Liver (tissue), 9 donors: ENCODE data around the gene PTCH2. TPM values are rescaled to one million over a fixed set of nuclear protein-coding genes. Genes with fewer than 3 reads are reported as not detected.

ENCODE experiments used
- DNase-seq: peaks from one replicate; pipeline ENCODE4 v3.0.0-alpha.2; 2017; ENCODE audit warnings: low spot score
- H3K27ac ChIP-seq, 2 donors: one replicate each; pipeline ENCODE4 v1.7.0; 2013; ENCODE audit warnings: inconsistent platforms in 2 of 2, low read length in 2 of 2, control low read depth in 1 of 2, low read depth in 1 of 2, mild to moderate bottlenecking in 1 of 2
- H3K27me3 ChIP-seq, 4 donors: one replicate each; pipeline versions ENCODE4 v1.6.1 to v1.7.0; 2013; ENCODE audit warnings: low read length in 3 of 4, inconsistent platforms in 1 of 4, mild to moderate bottlenecking in 1 of 4, moderate library complexity in 1 of 4; ENCODE audit not compliant: control insufficient read depth in 4 of 4, insufficient read depth in 4 of 4
- H3K36me3 ChIP-seq, 4 donors: one replicate each; pipeline versions ENCODE4 v1.6.1 to v1.7.0; 2013; ENCODE audit warnings: low read length in 3 of 4, mild to moderate bottlenecking in 3 of 4, low read depth in 1 of 4, moderate library complexity in 1 of 4; ENCODE audit not compliant: control insufficient read depth in 4 of 4, insufficient read depth in 3 of 4
- H3K4me1 ChIP-seq, 4 donors: one replicate each; pipeline versions ENCODE4 v1.6.1 to v1.7.0; 2013; ENCODE audit warnings: low read length in 3 of 4, mild to moderate bottlenecking in 3 of 4, moderate library complexity in 1 of 4; ENCODE audit not compliant: control insufficient read depth in 4 of 4, insufficient read depth in 4 of 4
- H3K4me3 ChIP-seq, 3 donors: one replicate each; pipeline versions ENCODE4 v1.6.1 to v1.7.0; 2013; ENCODE audit warnings: low read length in 3 of 3, control low read depth in 1 of 3, low read depth in 1 of 3, mild to moderate bottlenecking in 1 of 3
- H3K9ac ChIP-seq, 2 donors: one replicate each; pipeline ENCODE4 v1.7.0; 2013; ENCODE audit warnings: low read length in 2 of 2, mild to moderate bottlenecking in 2 of 2, moderate library complexity in 2 of 2, control low read depth in 1 of 2, low read depth in 1 of 2
- H3K9me3 ChIP-seq, 4 donors: one replicate each; pipeline versions ENCODE4 v1.6.1 to v1.7.0; 2013; ENCODE audit warnings: low read length in 3 of 4; ENCODE audit not compliant: control insufficient read depth in 4 of 4
- EGR1 ChIP-seq, 2 donors: IDR thresholded peaks; 2 replicates each; pipeline ENCODE4 v1.6.1; 2016 to 2018; ENCODE audit warnings: antibody characterized with exemption in 2 of 2, low read depth in 2 of 2
- FOXA1 ChIP-seq: IDR thresholded peaks from 2 replicates; pipeline ENCODE4 v1.6.1; 2016; ENCODE audit warnings: antibody characterized with exemption
- FOXA2 ChIP-seq: IDR thresholded peaks from 2 replicates; pipeline ENCODE4 v1.6.1; 2016; ENCODE audit warnings: antibody characterized with exemption
- GABPA ChIP-seq, 2 donors: IDR thresholded peaks in 1 of 2; conservative IDR thresholded peaks in 1 of 2; 2 replicates each; pipeline ENCODE4 v1.6.1; 2016; ENCODE audit warnings: antibody characterized with exemption in 2 of 2, mild to moderate bottlenecking in 1 of 2, moderate library complexity in 1 of 2
- HNF4A ChIP-seq, 2 donors: conservative IDR thresholded peaks; 2 replicates each; pipeline ENCODE4 v1.6.1; 2016; ENCODE audit warnings: antibody characterized with exemption in 2 of 2, mild to moderate bottlenecking in 2 of 2
- HNF4G ChIP-seq: IDR thresholded peaks from 2 replicates; pipeline ENCODE4 v1.6.1; 2016; ENCODE audit warnings: antibody characterized with exemption
- JUND ChIP-seq, 2 donors: IDR thresholded peaks; 2 replicates each; pipeline ENCODE4 v1.6.1; 2016; ENCODE audit warnings: antibody characterized with exemption in 2 of 2
- NR2F2 ChIP-seq: IDR thresholded peaks from 2 replicates; pipeline ENCODE4 v1.6.1; 2016; ENCODE audit warnings: antibody characterized with exemption
- RAD21 ChIP-seq, 2 donors: IDR thresholded peaks; 2 replicates each; pipeline ENCODE4 v1.6.1; 2016; ENCODE audit warnings: antibody characterized with exemption in 2 of 2, mild to moderate bottlenecking in 2 of 2
- RXRA ChIP-seq, 2 donors: IDR thresholded peaks; 2 replicates each; pipeline ENCODE4 v1.6.1; 2017 to 2018; ENCODE audit warnings: antibody characterized with exemption in 2 of 2, mild to moderate bottlenecking in 1 of 2
- SP1 ChIP-seq: IDR thresholded peaks from 2 replicates; pipeline ENCODE4 v1.6.1; 2018; ENCODE audit warnings: antibody characterized with exemption, mild to moderate bottlenecking
- TAF1 ChIP-seq: conservative IDR thresholded peaks from 2 replicates; pipeline ENCODE4 v1.6.1; 2016; ENCODE audit warnings: antibody characterized with exemption, mild to moderate bottlenecking
- YY1 ChIP-seq: IDR thresholded peaks from 2 replicates; pipeline ENCODE4 v1.6.1; 2016; ENCODE audit warnings: antibody characterized with exemption, mild to moderate bottlenecking
- WGBS: extraction: QIAGEN DNeasy Blood & Tissue Kit; methylation state at CpG from one replicate; pipeline ENCODE4 v1.1.7; 2013; 5-methylcytosine and 5-hydroxymethylcytosine counted together
- polyA plus RNA-seq, 2 donors: library from polyadenylated mRNA; stranded (reverse) in 1 of 2; unstranded in 1 of 2; fragments of 200-250 nt in 1 of 2; fragments of >200 nt in 1 of 2; fragmentation: Nextera tagmentation in 1 of 2; extraction: Ambion mirVana in 1 of 2; gene quantifications; one replicate each; pipeline versions ENCODE4 v1.2.1 to v1.2.3, GENCODE V29; 2013 to 2015
- total RNA-seq, 2 donors: library from RNA; depleted of rRNA; stranded (reverse); fragments of >200 nt; gene quantifications; one replicate each; pipeline ENCODE4 v1.2.3, GENCODE V29; 2014
- TF ChIP-seq, protein P1 (sequence below): IDR thresholded peaks from 2 replicates; pipeline ENCODE4 v1.6.1; 2016; ENCODE audit warnings: antibody characterized with exemption
- TF ChIP-seq, protein P2 (sequence below): IDR thresholded peaks from 2 replicates; pipeline ENCODE4 v1.6.1; 2016; ENCODE audit warnings: antibody characterized with exemption, mild to moderate bottlenecking
- TF ChIP-seq, protein P3 (sequence below): IDR thresholded peaks from 2 replicates; pipeline ENCODE4 v1.6.1; 2016; ENCODE audit warnings: antibody characterized with exemption
- TF ChIP-seq, protein P4 (sequence below): IDR thresholded peaks from 2 replicates; pipeline ENCODE4 v1.6.1; 2016; ENCODE audit warnings: antibody characterized with exemption
- donor health status: healthy.
- donor health status: healthy.
- donor health status: healthy.
- donor health status: healthy.
- donor health status: healthy.

The PTCH2 gene
- total and polyA plus RNA-seq, 4 donors, result 0.14 to 0.24 (median 0.16) TPM

DNA sequence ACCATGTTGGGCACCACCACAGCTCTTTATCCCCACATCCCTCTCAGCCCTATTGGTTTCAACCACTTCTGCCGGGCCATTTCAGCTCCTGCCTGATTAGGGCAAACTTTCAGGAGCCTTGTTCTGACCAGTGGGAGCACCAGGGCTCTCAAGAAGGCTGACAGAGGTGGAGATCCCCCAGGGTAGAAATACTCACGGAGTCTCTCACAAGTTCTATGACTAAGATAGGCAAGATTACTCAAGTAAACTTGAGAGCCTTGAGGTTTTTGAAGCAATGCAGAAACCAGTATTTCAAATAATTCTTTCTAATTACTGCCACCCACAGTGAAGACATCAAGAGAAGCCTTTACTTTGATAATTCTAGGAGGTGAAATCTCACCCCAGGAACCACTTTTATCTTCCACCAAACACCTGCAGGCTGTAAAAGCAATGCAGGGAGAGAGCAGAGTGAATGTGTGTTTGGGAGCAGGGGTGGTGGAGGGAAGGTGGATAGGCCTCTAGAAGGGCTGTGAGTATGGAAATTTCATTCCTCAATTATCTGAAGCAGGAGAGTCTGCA, 6.6 kb upstream of the PTCH2 start:
- 90% methylated on average over 2 of the region's 2 CpGs for WGBS
- no peak overlapping the region for H3K9ac ChIP-seq
- no peak overlapping the region for H3K27ac ChIP-seq

DNA sequence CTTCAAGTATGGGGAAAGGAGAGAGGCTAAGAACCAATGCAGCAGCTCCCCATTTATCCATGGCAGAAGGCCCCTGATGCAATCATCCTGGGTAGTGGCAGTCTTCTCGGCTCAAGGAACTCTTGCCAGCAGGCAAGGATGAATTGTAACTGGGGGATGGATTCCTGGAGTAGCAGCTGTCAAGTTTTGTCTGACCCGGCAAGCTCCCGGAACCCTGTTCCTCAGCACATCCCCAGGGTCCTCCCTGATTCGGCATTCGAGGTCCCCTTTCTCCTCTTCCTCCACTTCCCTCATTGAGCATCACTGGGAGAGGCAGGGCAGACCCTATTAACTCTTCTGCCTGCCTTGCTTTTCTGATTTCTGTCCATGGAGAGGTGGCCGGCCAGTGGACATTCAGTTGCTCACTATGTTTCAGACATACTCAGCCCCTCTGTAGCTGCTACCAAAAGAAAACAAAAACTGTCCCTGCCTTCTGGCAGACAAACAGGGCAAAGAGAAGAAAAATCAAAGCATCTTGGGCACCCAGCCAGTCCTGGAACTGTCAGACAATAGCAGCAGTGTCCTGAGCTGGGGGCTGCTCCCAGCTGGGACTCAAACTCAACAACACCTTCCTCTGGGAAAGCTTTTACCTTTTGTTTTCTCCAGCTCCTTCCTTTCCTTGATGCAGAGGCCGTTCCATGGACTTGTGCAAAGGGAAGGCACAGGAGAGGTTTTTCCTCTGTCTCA, 5.6 kb upstream of the PTCH2 start:
- WGBS, result 96% methylated on average over 7 of the region's 7 CpGs
- Histone ChIP-seq H3K27me3 (no peaks in the 10 kb centered on the region), H3K4me1 (no peaks in the 10 kb centered on the region), H3K9ac (no peak overlapping the region), H3K9me3 (no peaks in the 10 kb centered on the region), H3K36me3 (peaks cover 0 to 5% (median 2%) of the 10 kb centered on the region in 4 donors), H3K27ac (no peak overlapping the region), H3K4me3 (no peak overlapping the region)
- no peak for DNase-seq
- TF ChIP-seq HNF4G, result no peak
- no peak for TF ChIP-seq EGR1 (IDR thresholded peaks at IDR 0.05; ENCODE audit: low read depth in 2 of 2)
- TF ChIP-seq RAD21 (IDR thresholded peaks at IDR 0.05), result no peak
- TF ChIP-seq TAF1, result no peak
- no peak for TF ChIP-seq RXRA (IDR thresholded peaks at IDR 0.05)
- TF ChIP-seq, protein P1, sequence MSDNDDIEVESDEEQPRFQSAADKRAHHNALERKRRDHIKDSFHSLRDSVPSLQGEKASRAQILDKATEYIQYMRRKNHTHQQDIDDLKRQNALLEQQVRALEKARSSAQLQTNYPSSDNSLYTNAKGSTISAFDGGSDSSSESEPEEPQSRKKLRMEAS, result no peak
- no peak for TF ChIP-seq GABPA (IDR thresholded peaks at IDR 0.05 in 1 of 2, conservative IDR thresholded peaks at IDR 0.05 in 1 of 2)
- TF ChIP-seq, protein P2, sequence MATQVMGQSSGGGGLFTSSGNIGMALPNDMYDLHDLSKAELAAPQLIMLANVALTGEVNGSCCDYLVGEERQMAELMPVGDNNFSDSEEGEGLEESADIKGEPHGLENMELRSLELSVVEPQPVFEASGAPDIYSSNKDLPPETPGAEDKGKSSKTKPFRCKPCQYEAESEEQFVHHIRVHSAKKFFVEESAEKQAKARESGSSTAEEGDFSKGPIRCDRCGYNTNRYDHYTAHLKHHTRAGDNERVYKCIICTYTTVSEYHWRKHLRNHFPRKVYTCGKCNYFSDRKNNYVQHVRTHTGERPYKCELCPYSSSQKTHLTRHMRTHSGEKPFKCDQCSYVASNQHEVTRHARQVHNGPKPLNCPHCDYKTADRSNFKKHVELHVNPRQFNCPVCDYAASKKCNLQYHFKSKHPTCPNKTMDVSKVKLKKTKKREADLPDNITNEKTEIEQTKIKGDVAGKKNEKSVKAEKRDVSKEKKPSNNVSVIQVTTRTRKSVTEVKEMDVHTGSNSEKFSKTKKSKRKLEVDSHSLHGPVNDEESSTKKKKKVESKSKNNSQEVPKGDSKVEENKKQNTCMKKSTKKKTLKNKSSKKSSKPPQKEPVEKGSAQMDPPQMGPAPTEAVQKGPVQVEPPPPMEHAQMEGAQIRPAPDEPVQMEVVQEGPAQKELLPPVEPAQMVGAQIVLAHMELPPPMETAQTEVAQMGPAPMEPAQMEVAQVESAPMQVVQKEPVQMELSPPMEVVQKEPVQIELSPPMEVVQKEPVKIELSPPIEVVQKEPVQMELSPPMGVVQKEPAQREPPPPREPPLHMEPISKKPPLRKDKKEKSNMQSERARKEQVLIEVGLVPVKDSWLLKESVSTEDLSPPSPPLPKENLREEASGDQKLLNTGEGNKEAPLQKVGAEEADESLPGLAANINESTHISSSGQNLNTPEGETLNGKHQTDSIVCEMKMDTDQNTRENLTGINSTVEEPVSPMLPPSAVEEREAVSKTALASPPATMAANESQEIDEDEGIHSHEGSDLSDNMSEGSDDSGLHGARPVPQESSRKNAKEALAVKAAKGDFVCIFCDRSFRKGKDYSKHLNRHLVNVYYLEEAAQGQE, result no peak
- no peak for TF ChIP-seq SP1

More for the DNA sequence above, 6.6 kb upstream of the PTCH2 start:
- Histone ChIP-seq H3K36me3 (peaks cover 0 to 5% (median 2%) of the 10 kb centered on the region in 4 donors), H3K9me3 (no peaks in the 10 kb centered on the region), H3K4me3 (no peak overlapping the region), H3K4me1 (no peaks in the 10 kb centered on the region), H3K27me3 (no peaks in the 10 kb centered on the region)
- TF ChIP-seq GABPA (IDR thresholded peaks at IDR 0.05 in 1 of 2, conservative IDR thresholded peaks at IDR 0.05 in 1 of 2), result no peak
- TF ChIP-seq SP1, result no peak
- no peak for TF ChIP-seq YY1
- no peak for TF ChIP-seq JUND (IDR thresholded peaks at IDR 0.05)
- TF ChIP-seq, protein P3, sequence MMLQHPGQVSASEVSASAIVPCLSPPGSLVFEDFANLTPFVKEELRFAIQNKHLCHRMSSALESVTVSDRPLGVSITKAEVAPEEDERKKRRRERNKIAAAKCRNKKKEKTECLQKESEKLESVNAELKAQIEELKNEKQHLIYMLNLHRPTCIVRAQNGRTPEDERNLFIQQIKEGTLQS, result no peak
- no peak for TF ChIP-seq FOXA2
- TF ChIP-seq HNF4G, result no peak
- TF ChIP-seq NR2F2, result no peak
- no peak for TF ChIP-seq RXRA (IDR thresholded peaks at IDR 0.05)
- TF ChIP-seq, protein P2, result no peak
- no peak for TF ChIP-seq HNF4A (conservative IDR thresholded peaks at IDR 0.05)
- TF ChIP-seq EGR1 (IDR thresholded peaks at IDR 0.05; ENCODE audit: low read depth in 2 of 2), result no peak
- TF ChIP-seq TAF1, result no peak
- TF ChIP-seq, protein P4, sequence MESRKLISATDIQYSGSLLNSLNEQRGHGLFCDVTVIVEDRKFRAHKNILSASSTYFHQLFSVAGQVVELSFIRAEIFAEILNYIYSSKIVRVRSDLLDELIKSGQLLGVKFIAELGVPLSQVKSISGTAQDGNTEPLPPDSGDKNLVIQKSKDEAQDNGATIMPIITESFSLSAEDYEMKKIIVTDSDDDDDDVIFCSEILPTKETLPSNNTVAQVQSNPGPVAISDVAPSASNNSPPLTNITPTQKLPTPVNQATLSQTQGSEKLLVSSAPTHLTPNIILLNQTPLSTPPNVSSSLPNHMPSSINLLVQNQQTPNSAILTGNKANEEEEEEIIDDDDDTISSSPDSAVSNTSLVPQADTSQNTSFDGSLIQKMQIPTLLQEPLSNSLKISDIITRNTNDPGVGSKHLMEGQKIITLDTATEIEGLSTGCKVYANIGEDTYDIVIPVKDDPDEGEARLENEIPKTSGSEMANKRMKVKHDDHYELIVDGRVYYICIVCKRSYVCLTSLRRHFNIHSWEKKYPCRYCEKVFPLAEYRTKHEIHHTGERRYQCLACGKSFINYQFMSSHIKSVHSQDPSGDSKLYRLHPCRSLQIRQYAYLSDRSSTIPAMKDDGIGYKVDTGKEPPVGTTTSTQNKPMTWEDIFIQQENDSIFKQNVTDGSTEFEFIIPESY, result no peak
- TF ChIP-seq FOXA1, result no peak
- TF ChIP-seq RAD21 (IDR thresholded peaks at IDR 0.05), result no peak
- DNase-seq, result no peak
